K562 (cell line): ENCODE data around the gene VPS37B.

Source experiments
- CBX1 ChIP-seq: sonication (generic); IDR thresholded peaks from 2 replicates; pipeline ENCODE4 v1.6.1; 2016; ENCODE audit warnings: antibody characterized with exemption, low read depth, mild to moderate bottlenecking
- GATA2 ChIP-seq: sonication (generic); formaldehyde crosslinking; IDR thresholded peaks from 2 replicates; pipeline ENCODE4 v1.4.0; 2020; ENCODE audit warnings: mild to moderate bottlenecking, missing genetic modification reagents
- TF ChIP-seq, protein P1 (sequence below): fragments of 250-450 bp; sonication (Bioruptor Pico); IDR thresholded peaks from 2 replicates; pipeline ENCODE4 v1.8.0; 2022; ENCODE audit warnings: inconsistent platforms
- TF ChIP-seq, protein P2 (sequence below): sonication (generic); formaldehyde crosslinking; IDR thresholded peaks from 2 replicates; pipeline ENCODE4 v1.8.0; 2023; ENCODE audit warnings: mild to moderate bottlenecking, missing genetic modification reagents
- TF ChIP-seq, protein P3 (sequence below), 2 experiments: fragments of 450-650 bp; formaldehyde crosslinking in 1 of 2; IDR thresholded peaks; 2 replicates each; pipeline versions ENCODE4 v1.4.0 to v1.6.1; 2014 to 2020; ENCODE audit warnings: mild to moderate bottlenecking in 2 of 2, borderline replicate concordance in 1 of 2, low read depth in 1 of 2
- TF ChIP-seq, protein P4 (sequence below): IDR thresholded peaks from 2 replicates; pipeline ENCODE4 v1.6.1; 2016; ENCODE audit warnings: missing genetic modification characterization, missing compliant biosample characterization

DNA sequence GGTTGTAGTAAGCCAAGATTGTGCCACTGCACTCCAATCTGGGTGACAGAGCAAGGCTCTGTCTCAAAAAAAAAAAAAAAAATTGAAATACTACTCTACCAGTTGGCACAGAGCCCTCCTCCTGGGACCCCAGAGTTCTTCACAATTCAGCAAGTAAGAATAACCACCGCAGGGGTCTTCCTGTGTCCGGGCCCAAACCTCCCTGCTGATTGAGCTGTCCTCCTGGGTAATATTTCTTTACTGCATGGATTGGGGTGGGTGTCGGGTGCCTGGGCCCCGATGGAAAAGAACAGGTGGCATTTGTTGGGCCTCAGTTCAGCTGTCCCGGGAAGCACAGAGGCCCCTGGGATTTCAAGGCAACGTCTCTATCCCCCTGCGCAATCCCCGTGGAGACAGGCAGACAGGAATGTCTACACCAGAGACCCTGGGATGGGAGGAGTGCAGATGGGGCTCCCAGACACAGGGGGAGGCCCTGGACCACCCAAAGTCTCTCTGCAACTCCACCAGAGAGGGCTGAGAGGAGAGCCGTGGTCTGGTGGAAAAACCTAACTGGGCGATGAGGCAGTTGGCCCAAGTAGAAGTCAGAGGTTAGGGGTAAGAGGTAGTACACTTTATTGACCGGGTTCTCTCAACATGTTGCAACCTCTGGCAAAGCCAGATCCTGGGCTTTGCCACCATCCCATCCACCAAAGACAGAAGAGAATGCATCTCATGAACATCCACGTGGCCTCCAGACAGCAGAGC lies 32.7 kb upstream of the VPS37B start:
- TF ChIP-seq, protein P1, sequence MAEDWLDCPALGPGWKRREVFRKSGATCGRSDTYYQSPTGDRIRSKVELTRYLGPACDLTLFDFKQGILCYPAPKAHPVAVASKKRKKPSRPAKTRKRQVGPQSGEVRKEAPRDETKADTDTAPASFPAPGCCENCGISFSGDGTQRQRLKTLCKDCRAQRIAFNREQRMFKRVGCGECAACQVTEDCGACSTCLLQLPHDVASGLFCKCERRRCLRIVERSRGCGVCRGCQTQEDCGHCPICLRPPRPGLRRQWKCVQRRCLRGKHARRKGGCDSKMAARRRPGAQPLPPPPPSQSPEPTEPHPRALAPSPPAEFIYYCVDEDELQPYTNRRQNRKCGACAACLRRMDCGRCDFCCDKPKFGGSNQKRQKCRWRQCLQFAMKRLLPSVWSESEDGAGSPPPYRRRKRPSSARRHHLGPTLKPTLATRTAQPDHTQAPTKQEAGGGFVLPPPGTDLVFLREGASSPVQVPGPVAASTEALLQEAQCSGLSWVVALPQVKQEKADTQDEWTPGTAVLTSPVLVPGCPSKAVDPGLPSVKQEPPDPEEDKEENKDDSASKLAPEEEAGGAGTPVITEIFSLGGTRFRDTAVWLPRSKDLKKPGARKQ (CRISPR knock-in tag): no peak
- TF ChIP-seq, protein P2, sequence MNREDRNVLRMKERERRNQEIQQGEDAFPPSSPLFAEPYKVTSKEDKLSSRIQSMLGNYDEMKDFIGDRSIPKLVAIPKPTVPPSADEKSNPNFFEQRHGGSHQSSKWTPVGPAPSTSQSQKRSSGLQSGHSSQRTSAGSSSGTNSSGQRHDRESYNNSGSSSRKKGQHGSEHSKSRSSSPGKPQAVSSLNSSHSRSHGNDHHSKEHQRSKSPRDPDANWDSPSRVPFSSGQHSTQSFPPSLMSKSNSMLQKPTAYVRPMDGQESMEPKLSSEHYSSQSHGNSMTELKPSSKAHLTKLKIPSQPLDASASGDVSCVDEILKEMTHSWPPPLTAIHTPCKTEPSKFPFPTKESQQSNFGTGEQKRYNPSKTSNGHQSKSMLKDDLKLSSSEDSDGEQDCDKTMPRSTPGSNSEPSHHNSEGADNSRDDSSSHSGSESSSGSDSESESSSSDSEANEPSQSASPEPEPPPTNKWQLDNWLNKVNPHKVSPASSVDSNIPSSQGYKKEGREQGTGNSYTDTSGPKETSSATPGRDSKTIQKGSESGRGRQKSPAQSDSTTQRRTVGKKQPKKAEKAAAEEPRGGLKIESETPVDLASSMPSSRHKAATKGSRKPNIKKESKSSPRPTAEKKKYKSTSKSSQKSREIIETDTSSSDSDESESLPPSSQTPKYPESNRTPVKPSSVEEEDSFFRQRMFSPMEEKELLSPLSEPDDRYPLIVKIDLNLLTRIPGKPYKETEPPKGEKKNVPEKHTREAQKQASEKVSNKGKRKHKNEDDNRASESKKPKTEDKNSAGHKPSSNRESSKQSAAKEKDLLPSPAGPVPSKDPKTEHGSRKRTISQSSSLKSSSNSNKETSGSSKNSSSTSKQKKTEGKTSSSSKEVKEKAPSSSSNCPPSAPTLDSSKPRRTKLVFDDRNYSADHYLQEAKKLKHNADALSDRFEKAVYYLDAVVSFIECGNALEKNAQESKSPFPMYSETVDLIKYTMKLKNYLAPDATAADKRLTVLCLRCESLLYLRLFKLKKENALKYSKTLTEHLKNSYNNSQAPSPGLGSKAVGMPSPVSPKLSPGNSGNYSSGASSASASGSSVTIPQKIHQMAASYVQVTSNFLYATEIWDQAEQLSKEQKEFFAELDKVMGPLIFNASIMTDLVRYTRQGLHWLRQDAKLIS (CRISPR knock-in tag): no peak
- TF ChIP-seq, protein P3, sequence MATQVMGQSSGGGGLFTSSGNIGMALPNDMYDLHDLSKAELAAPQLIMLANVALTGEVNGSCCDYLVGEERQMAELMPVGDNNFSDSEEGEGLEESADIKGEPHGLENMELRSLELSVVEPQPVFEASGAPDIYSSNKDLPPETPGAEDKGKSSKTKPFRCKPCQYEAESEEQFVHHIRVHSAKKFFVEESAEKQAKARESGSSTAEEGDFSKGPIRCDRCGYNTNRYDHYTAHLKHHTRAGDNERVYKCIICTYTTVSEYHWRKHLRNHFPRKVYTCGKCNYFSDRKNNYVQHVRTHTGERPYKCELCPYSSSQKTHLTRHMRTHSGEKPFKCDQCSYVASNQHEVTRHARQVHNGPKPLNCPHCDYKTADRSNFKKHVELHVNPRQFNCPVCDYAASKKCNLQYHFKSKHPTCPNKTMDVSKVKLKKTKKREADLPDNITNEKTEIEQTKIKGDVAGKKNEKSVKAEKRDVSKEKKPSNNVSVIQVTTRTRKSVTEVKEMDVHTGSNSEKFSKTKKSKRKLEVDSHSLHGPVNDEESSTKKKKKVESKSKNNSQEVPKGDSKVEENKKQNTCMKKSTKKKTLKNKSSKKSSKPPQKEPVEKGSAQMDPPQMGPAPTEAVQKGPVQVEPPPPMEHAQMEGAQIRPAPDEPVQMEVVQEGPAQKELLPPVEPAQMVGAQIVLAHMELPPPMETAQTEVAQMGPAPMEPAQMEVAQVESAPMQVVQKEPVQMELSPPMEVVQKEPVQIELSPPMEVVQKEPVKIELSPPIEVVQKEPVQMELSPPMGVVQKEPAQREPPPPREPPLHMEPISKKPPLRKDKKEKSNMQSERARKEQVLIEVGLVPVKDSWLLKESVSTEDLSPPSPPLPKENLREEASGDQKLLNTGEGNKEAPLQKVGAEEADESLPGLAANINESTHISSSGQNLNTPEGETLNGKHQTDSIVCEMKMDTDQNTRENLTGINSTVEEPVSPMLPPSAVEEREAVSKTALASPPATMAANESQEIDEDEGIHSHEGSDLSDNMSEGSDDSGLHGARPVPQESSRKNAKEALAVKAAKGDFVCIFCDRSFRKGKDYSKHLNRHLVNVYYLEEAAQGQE (IDR thresholded peaks at IDR 0.05; ENCODE audit: borderline replicate concordance): no peak
- TF ChIP-seq, protein P3 (CRISPR knock-in tag; IDR thresholded peaks at IDR 0.05; ENCODE audit: low read depth): no peak
- TF ChIP-seq, protein P4, sequence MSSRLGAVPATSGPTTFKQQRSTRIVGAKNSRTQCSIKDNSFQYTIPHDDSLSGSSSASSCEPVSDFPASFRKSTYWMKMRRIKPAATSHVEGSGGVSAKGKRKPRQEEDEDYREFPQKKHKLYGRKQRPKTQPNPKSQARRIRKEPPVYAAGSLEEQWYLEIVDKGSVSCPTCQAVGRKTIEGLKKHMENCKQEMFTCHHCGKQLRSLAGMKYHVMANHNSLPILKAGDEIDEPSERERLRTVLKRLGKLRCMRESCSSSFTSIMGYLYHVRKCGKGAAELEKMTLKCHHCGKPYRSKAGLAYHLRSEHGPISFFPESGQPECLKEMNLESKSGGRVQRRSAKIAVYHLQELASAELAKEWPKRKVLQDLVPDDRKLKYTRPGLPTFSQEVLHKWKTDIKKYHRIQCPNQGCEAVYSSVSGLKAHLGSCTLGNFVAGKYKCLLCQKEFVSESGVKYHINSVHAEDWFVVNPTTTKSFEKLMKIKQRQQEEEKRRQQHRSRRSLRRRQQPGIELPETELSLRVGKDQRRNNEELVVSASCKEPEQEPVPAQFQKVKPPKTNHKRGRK (tag): no peak
- TF ChIP-seq CBX1 (no peak), GATA2 (CRISPR knock-in tag) (no peak)
